Skeletal muscle satellite cell (primary cell): ENCODE measurements around the gene FGF23. TPM values are rescaled to one million over a fixed set of nuclear protein-coding genes. Genes with fewer than 3 reads are reported as not detected.

ENCODE experiments used
- H3K27me3 ChIP-seq: 2 replicates; pipeline ENCODE4 v1.7.0; 2013; ENCODE audit warnings: low read length; ENCODE audit not compliant: control insufficient read depth, insufficient read depth
- H3K36me3 ChIP-seq: 2 replicates; pipeline ENCODE4 v1.7.0; 2013; ENCODE audit warnings: mild to moderate bottlenecking, control low read depth, low read length; ENCODE audit not compliant: insufficient read depth
- H3K4me1 ChIP-seq: 2 replicates; pipeline ENCODE4 v1.7.0; 2013; ENCODE audit warnings: low read length; ENCODE audit not compliant: control insufficient read depth, insufficient read depth
- H3K4me2 ChIP-seq: 2 replicates; pipeline ENCODE4 v1.7.0; 2013; ENCODE audit warnings: mild to moderate bottlenecking, low read length
- H3K4me3 ChIP-seq: 2 replicates; pipeline ENCODE4 v1.7.0; 2013; ENCODE audit warnings: low read length
- H3K9ac ChIP-seq: 2 replicates; pipeline ENCODE4 v1.7.0; 2013; ENCODE audit warnings: mild to moderate bottlenecking, low read depth, low read length, moderate library complexity
- H3K9me3 ChIP-seq: replicated peaks from 2 replicates; pipeline ENCODE4 v1.7.0; 2013; ENCODE audit warnings: mild to moderate bottlenecking, control low read depth, low read length
- total RNA-seq: library from RNA; depleted of rRNA; stranded (reverse); fragments of >200 nt; gene quantifications from 2 replicates; pipeline ENCODE4 v1.2.3, GENCODE V29; 2012; rRNA removed

Gene FGF23
- total RNA-seq, result not detected in 2 replicates

GRCh38 chr12:4379405-4379804 is at the start of gene FGF23:
FGF23 (minus strand) TSS chr12:4379712; CDS start chr12:4379582, 130 bp downstream.
- Histone ChIP-seq H3K4me2 (no peak within 1 kb of the TSS), H3K4me1 (no peaks in the 10 kb centered on the region), H3K36me3 (no peaks in the 10 kb centered on the region), H3K9ac (no peak within 1 kb of the TSS), H3K27me3 (peaks cover 32% of the 10 kb centered on the region), H3K4me3 (no peak within 1 kb of the TSS), H3K9me3 (no peaks in the 10 kb centered on the region)

- Histone ChIP-seq H3K9ac (no peak overlapping the region), H3K27me3 (peaks cover 6% of the 10 kb centered on the region), H3K4me2 (no peak overlapping the region), H3K9me3 (no peaks in the 10 kb centered on the region), H3K4me3 (no peak overlapping the region), H3K4me1 (no peaks in the 10 kb centered on the region), H3K36me3 (no peaks in the 10 kb centered on the region)
Measured at GRCh38 chr12:4424422-4424821, 44.9 kb upstream of the FGF23 start.

- peaks cover 10% of the 10 kb centered on the region for H3K27me3 ChIP-seq
- no peak overlapping the region for H3K9ac ChIP-seq
- H3K9me3 ChIP-seq, result no peaks in the 10 kb centered on the region
- no peaks in the 10 kb centered on the region for H3K4me1 ChIP-seq
- H3K4me2 ChIP-seq, result no peak overlapping the region
- H3K4me3 ChIP-seq, result no peak overlapping the region
- H3K36me3 ChIP-seq, result no peaks in the 10 kb centered on the region
Measured at GRCh38 chr12:4423528-4424195, 44.1 kb upstream of the FGF23 start.

- H3K4me1 ChIP-seq, result no peaks in the 10 kb centered on the region
- H3K27me3 ChIP-seq, result peaks cover 17% of the 10 kb centered on the region
- no peak overlapping the region for H3K4me2 ChIP-seq
Measured at GRCh38 chr12:4422985-4423384, 43.5 kb upstream of the FGF23 start.

GRCh38 chr12:4421590-4422031 is 42.1 kb upstream of the FGF23 start:
- no peaks in the 10 kb centered on the region for H3K9me3 ChIP-seq
- no peak overlapping the region for H3K9ac ChIP-seq
- H3K36me3 ChIP-seq, result no peaks in the 10 kb centered on the region

More at GRCh38 chr12:4422985-4423384, 43.5 kb upstream of the FGF23 start:
- Histone ChIP-seq H3K4me3 (no peak overlapping the region), H3K9ac (no peak overlapping the region), H3K9me3 (no peaks in the 10 kb centered on the region), H3K36me3 (no peaks in the 10 kb centered on the region)

GRCh38 chr12:4420138-4420670 is 40.7 kb upstream of the FGF23 start:
- no peaks in the 10 kb centered on the region for H3K9me3 ChIP-seq
- H3K27me3 ChIP-seq, result peaks cover 35% of the 10 kb centered on the region
- H3K4me1 ChIP-seq, result no peaks in the 10 kb centered on the region
- H3K36me3 ChIP-seq, result no peaks in the 10 kb centered on the region
- no peak overlapping the region for H3K9ac ChIP-seq
- no peak overlapping the region for H3K4me2 ChIP-seq
- H3K4me3 ChIP-seq, result no peak overlapping the region

More at GRCh38 chr12:4421590-4422031, 42.1 kb upstream of the FGF23 start:
- H3K4me2 ChIP-seq, result no peak overlapping the region
- peaks cover 30% of the 10 kb centered on the region for H3K27me3 ChIP-seq
- no peaks in the 10 kb centered on the region for H3K4me1 ChIP-seq
- H3K4me3 ChIP-seq, result no peak overlapping the region

- Histone ChIP-seq H3K4me2 (no peak overlapping the region), H3K4me3 (no peak overlapping the region), H3K27me3 (peaks cover 40% of the 10 kb centered on the region), H3K4me1 (no peaks in the 10 kb centered on the region), H3K36me3 (no peaks in the 10 kb centered on the region), H3K9ac (no peak overlapping the region), H3K9me3 (no peaks in the 10 kb centered on the region)
Measured at GRCh38 chr12:4418913-4419312, 39.4 kb upstream of the FGF23 start.

GRCh38 chr12:4417936-4418335 is 38.4 kb upstream of the FGF23 start:
- Histone ChIP-seq H3K9ac (no peak overlapping the region), H3K36me3 (no peaks in the 10 kb centered on the region), H3K9me3 (no peaks in the 10 kb centered on the region), H3K4me2 (no peak overlapping the region), H3K27me3 (peaks cover 42% of the 10 kb centered on the region), H3K4me3 (no peak overlapping the region), H3K4me1 (no peaks in the 10 kb centered on the region)

GRCh38 chr12:4417455-4417854 is 37.9 kb upstream of the FGF23 start:
- no peak overlapping the region for H3K4me2 ChIP-seq
- H3K4me1 ChIP-seq, result no peaks in the 10 kb centered on the region
- no peak overlapping the region for H3K9ac ChIP-seq
- H3K27me3 ChIP-seq, result peaks cover 47% of the 10 kb centered on the region
- no peaks in the 10 kb centered on the region for H3K36me3 ChIP-seq
- no peaks in the 10 kb centered on the region for H3K9me3 ChIP-seq
- no peak overlapping the region for H3K4me3 ChIP-seq

- no peaks in the 10 kb centered on the region for H3K4me1 ChIP-seq
- no peak overlapping the region for H3K4me2 ChIP-seq
- H3K9me3 ChIP-seq, result no peaks in the 10 kb centered on the region
- H3K9ac ChIP-seq, result no peak overlapping the region
- H3K4me3 ChIP-seq, result no peak overlapping the region
- no peaks in the 10 kb centered on the region for H3K36me3 ChIP-seq
- H3K27me3 ChIP-seq, result peaks cover 55% of the 10 kb centered on the region
Measured at GRCh38 chr12:4416276-4416675, 36.8 kb upstream of the FGF23 start.

- H3K9me3 ChIP-seq, result no peaks in the 10 kb centered on the region
- no peak overlapping the region for H3K4me2 ChIP-seq
- peaks cover 36% of the 10 kb centered on the region for H3K27me3 ChIP-seq
- no peaks in the 10 kb centered on the region for H3K4me1 ChIP-seq
- no peaks in the 10 kb centered on the region for H3K36me3 ChIP-seq
- H3K9ac ChIP-seq, result no peak overlapping the region
- no peak overlapping the region for H3K4me3 ChIP-seq
Measured at GRCh38 chr12:4412465-4412864, 33.0 kb upstream of the FGF23 start.

GRCh38 chr12:4412056-4412455 is 32.5 kb upstream of the FGF23 start:
- no peak overlapping the region for H3K4me2 ChIP-seq
- H3K9me3 ChIP-seq, result no peaks in the 10 kb centered on the region
- H3K27me3 ChIP-seq, result peaks cover 32% of the 10 kb centered on the region
- H3K36me3 ChIP-seq, result no peaks in the 10 kb centered on the region
- H3K9ac ChIP-seq, result no peak overlapping the region
- H3K4me3 ChIP-seq, result no peak overlapping the region
- H3K4me1 ChIP-seq, result no peaks in the 10 kb centered on the region
